Adrenal gland (tissue), 12 donors: ENCODE measurements around the gene PSMA7. TPM values are rescaled to one million over a fixed set of nuclear protein-coding genes. Genes with fewer than 3 reads are reported as not detected.

Experiments
- DNase-seq, 7 donors: peaks; one replicate each; pipeline ENCODE4 v3.0.0-alpha.2; 2019 to 2020
- H3K27ac ChIP-seq, 5 donors: fragments of 200-600 bp; sonication (generic) in 4 of 5; 1 replicate in 3 of 5; 2 replicates in 2 of 5; pipeline versions ENCODE4 v1.5.1 to v1.8.0; 2016 to 2020; ENCODE audit warnings: mild to moderate bottlenecking in 1 of 5
- H3K27me3 ChIP-seq: fragments of 200-600 bp; 2 replicates; pipeline ENCODE4 v1.8.0; 2021
- H3K36me3 ChIP-seq, 2 donors: fragments of 200-600 bp; replicated peaks in 1 of 2; 1 replicate in 1 of 2; 2 replicates in 1 of 2; pipeline versions ENCODE4 v1.5.1 to v1.8.0; 2018 to 2022
- H3K4me1 ChIP-seq, 2 donors: fragments of 200-600 bp; replicated peaks in 1 of 2; 1 replicate in 1 of 2; 2 replicates in 1 of 2; pipeline versions ENCODE4 v1.5.1 to v1.8.0; 2018 to 2021
- H3K4me3 ChIP-seq, 4 donors: fragments of 200-600 bp; sonication (generic) in 3 of 4; one replicate each; pipeline ENCODE4 v1.5.1; 2016 to 2018
- H3K9me3 ChIP-seq, 3 donors: fragments of 200-600 bp; sonication (generic) in 1 of 3; replicated peaks in 1 of 3; 1 replicate in 2 of 3; 2 replicates in 1 of 3; pipeline versions ENCODE4 v1.5.1 to v1.8.0; 2016 to 2021
- CTCF ChIP-seq, 6 experiments: fragments of 450-650 bp in 4 of 6; fragments of 200-600 bp in 2 of 6; sonication (generic) in 1 of 6; IDR thresholded peaks; 1 replicate in 5 of 6; 2 replicates in 1 of 6; pipeline versions ENCODE4 v1.5.1 to v1.8.0; 2016 to 2021; ENCODE audit warnings: antibody characterized with exemption in 6 of 6, mild to moderate bottlenecking in 2 of 6, moderate library complexity in 1 of 6
- POLR2A ChIP-seq, 2 donors: fragments of 450-650 bp; IDR thresholded peaks; one replicate each; pipeline ENCODE4 v1.6.1; 2017; ENCODE audit warnings: antibody characterized with exemption in 2 of 2, mild to moderate bottlenecking in 2 of 2, moderate library complexity in 1 of 2
- WGBS, 4 donors: extraction: QIAGEN DNeasy Blood & Tissue Kit in 2 of 4; methylation state at CpG; one replicate each; pipeline versions ENCODE4 v1.1.5 to v1.1.7; 2013 to 2017; 5-methylcytosine and 5-hydroxymethylcytosine counted together
- intact Hi-C, 2 donors: fragments of 100-400 bp; cut with DNase I; formaldehyde crosslinking; loops; one replicate each; pipeline versions ENCODE4 v1.14.1 to v1.15.0; 2022 to 2023
- polyA plus RNA-seq, 3 donors: library from polyadenylated mRNA; stranded (reverse); fragments of 200-250 nt in 2 of 3; fragments of 350-450 nt in 1 of 3; fragmentation: Illumina TruSeq in 1 of 3; extraction: RNeasy Lipid Tissue Mini Kit (QIAGEN cat#74804) in 1 of 3; gene quantifications; one replicate each; pipeline ENCODE4 v1.2.3, GENCODE V29; 2013 to 2014
- total RNA-seq, 9 donors: library from RNA; depleted of rRNA in 4 of 9; stranded (reverse); fragments of >200 nt in 4 of 9; fragments of 120-200 nt in 1 of 9; fragmentation: NEBNext Ultra II Directional in 1 of 9; extraction: Animal tissue kit (Norgen Biotek cat#: 25700) in 1 of 9; gene quantifications; one replicate each; pipeline versions ENCODE4 v1.1.0 to v1.2.4, GENCODE V29; 2013 to 2023
- donor health status: healthy with polysubstance abuse.
- donor health status: Bipolar disorder and iron deficiency.
- donor health status: DM: yes; HTN: yes; CAD: no.
- donor health status: DM: no; HTN: no; CAD: no.
- donor health status: DM: no; HTN: no; CAD: no.
- donor health status: DM: yes; HTN: yes; CAD: no.

The PSMA7 gene
- total and polyA plus RNA-seq, 12 donors = 175 to 518 (median 277) TPM

- no peak for DNase-seq
These were observed 20.3 kb upstream of the PSMA7 start for GRCh38 chr20:62163485-62163865.

GRCh38 chr20:62162765-62163484 is 19.7 kb upstream of the PSMA7 start:
- DNase-seq = no peak
- Histone ChIP-seq H3K36me3 (peaks cover 0 to 54% of the 10 kb centered on the region in 2 donors), H3K4me3 (no peak overlapping the region), H3K9me3 (no peaks in the 10 kb centered on the region), H3K27me3 (no peaks in the 10 kb centered on the region), H3K27ac (no peak overlapping the region), H3K4me1 (no peaks in the 10 kb centered on the region)
- 92 to 100% (median 95%) methylated on average over 1 to 38 of the region's 38 CpGs for WGBS, 4 donors
- intact Hi-C loops = no loop called here
- no peak for TF ChIP-seq POLR2A (IDR thresholded peaks at IDR 0.05)
- no peak for TF ChIP-seq CTCF (IDR thresholded peaks at IDR 0.05)

More at GRCh38 chr20:62163485-62163865, 20.3 kb upstream of the PSMA7 start:
- 93 to 97% (median 95%) methylated on average over 24 to 25 of the region's 25 CpGs for WGBS, 4 donors
- Histone ChIP-seq H3K9me3 (no peaks in the 10 kb centered on the region), H3K27me3 (no peaks in the 10 kb centered on the region), H3K36me3 (peaks cover 0 to 54% of the 10 kb centered on the region in 2 donors), H3K4me1 (no peaks in the 10 kb centered on the region), H3K4me3 (no peak overlapping the region), H3K27ac (no peak overlapping the region)
- intact Hi-C loops = no loop called here
- TF ChIP-seq POLR2A (IDR thresholded peaks at IDR 0.05) = no peak
- no peak for TF ChIP-seq CTCF (IDR thresholded peaks at IDR 0.05)

- DNase-seq = peak in 4 of 7 donors; percentile 41 to 71 (median 66)
- H3K27me3 ChIP-seq = no peaks in the 10 kb centered on the region
- 72 to 84% (median 78%) methylated on average over 7 to 17 of the region's 17 CpGs for WGBS, 4 donors
- intact Hi-C loops = no loop called here
- no peaks in the 10 kb centered on the region for H3K9me3 ChIP-seq
- H3K4me1 ChIP-seq = peaks cover 3 to 9% of the 10 kb centered on the region in 2 donors
- peak overlapping the region in 1 of 5 donors; percentile 45 for H3K27ac ChIP-seq
- peaks cover 0 to 52% of the 10 kb centered on the region in 2 donors for H3K36me3 ChIP-seq
- no peak overlapping the region for H3K4me3 ChIP-seq
- no peak for TF ChIP-seq CTCF (IDR thresholded peaks at IDR 0.05)
- TF ChIP-seq POLR2A (IDR thresholded peaks at IDR 0.05) = no peak
These were observed 18.2 kb upstream of the PSMA7 start for GRCh38 chr20:62161347-62161746.

- WGBS, 4 donors = 87 to 100% (median 90%) methylated on average over 4 to 17 of the region's 17 CpGs
- H3K4me3 ChIP-seq = no peak overlapping the region
- intact Hi-C loops = no loop called here
- peaks cover 7 to 12% of the 10 kb centered on the region in 2 donors for H3K4me1 ChIP-seq
- peaks cover 0 to 48% of the 10 kb centered on the region in 2 donors for H3K36me3 ChIP-seq
- no peak for DNase-seq
- no peaks in the 10 kb centered on the region for H3K27me3 ChIP-seq
- no peaks in the 10 kb centered on the region for H3K9me3 ChIP-seq
- peak overlapping the region in 1 of 5 donors; percentile 45 for H3K27ac ChIP-seq
- TF ChIP-seq CTCF (IDR thresholded peaks at IDR 0.05) = no peak
- no peak for TF ChIP-seq POLR2A (IDR thresholded peaks at IDR 0.05)
These were observed 17.7 kb upstream of the PSMA7 start for GRCh38 chr20:62160876-62161275.
